Measurements from ENCODE around the gene GARNL3.

Gene GARNL3

GRCh38 chr9:127351182-127352166, 86.9 kb downstream of the GARNL3 start:
- DNase-seq (ENCODE audit: low read depth) = no peak

GRCh38 chr9:127353882-127354281, 89.3 kb downstream of the GARNL3 start:
- DNase-seq (ENCODE audit: low read depth) = no peak

GRCh38 chr9:127356906-127357305, 92.3 kb downstream of the GARNL3 start:
- no peak for DNase-seq (ENCODE audit: low read depth)

GRCh38 chr9:127358023-127358535, 93.5 kb downstream of the GARNL3 start:
- no peak for DNase-seq (ENCODE audit: low read depth)

GRCh38 chr9:127358770-127359169, 94.2 kb downstream of the GARNL3 start:
- no peak for DNase-seq (ENCODE audit: low read depth)

GRCh38 chr9:127360250-127360649, 95.7 kb downstream of the GARNL3 start:
- DNase-seq (ENCODE audit: low read depth) = no peak

GRCh38 chr9:127360829-127361228, 96.3 kb downstream of the GARNL3 start:
- no peak for DNase-seq (ENCODE audit: low read depth)

GRCh38 chr9:127361561-127361960, 97.0 kb downstream of the GARNL3 start:
- no peak for DNase-seq (ENCODE audit: low read depth)

- no peak for DNase-seq (ENCODE audit: low read depth)
Measured at GRCh38 chr9:127362829-127363228, 98.3 kb downstream of the GARNL3 start.

- no peak for DNase-seq (ENCODE audit: low read depth)
Measured at GRCh38 chr9:127365461-127365860, 100.9 kb downstream of the GARNL3 start.

GRCh38 chr9:127366594-127366993, 102.0 kb downstream of the GARNL3 start:
- no peak for DNase-seq (ENCODE audit: low read depth)

GRCh38 chr9:127368852-127369402, 104.4 kb downstream of the GARNL3 start:
- DNase-seq (ENCODE audit: low read depth) = no peak

GRCh38 chr9:127369428-127369827, 104.9 kb downstream of the GARNL3 start:
- no peak for DNase-seq (ENCODE audit: low read depth)

- DNase-seq (ENCODE audit: low read depth) = no peak
Measured at GRCh38 chr9:127370147-127370579, 105.6 kb downstream of the GARNL3 start.

- no peak for DNase-seq (ENCODE audit: low read depth)
Measured at GRCh38 chr9:127370672-127371648, 106.4 kb downstream of the GARNL3 start.

- no peak for DNase-seq (ENCODE audit: low read depth)
Measured at GRCh38 chr9:127380479-127380878, 115.9 kb downstream of the GARNL3 start.

GRCh38 chr9:127382541-127382940, 118.0 kb downstream of the GARNL3 start:
- no peak for DNase-seq (ENCODE audit: low read depth)

GRCh38 chr9:127384016-127384730, 119.6 kb downstream of the GARNL3 start:
- no peak for DNase-seq (ENCODE audit: low read depth)

GRCh38 chr9:127384901-127385300, 120.3 kb downstream of the GARNL3 start:
- DNase-seq (ENCODE audit: low read depth) = no peak

GRCh38 chr9:127386249-127386648, 121.7 kb downstream of the GARNL3 start:
- DNase-seq (ENCODE audit: low read depth) = no peak

GRCh38 chr9:127386981-127387380, 122.4 kb downstream of the GARNL3 start:
- DNase-seq (ENCODE audit: low read depth) = no peak

Measured in HS-5 (cell line).